K562 (cell line): ENCODE measurements around the gene UNC93B1. TPM values are rescaled to one million over a fixed set of nuclear protein-coding genes. Genes with fewer than 3 reads are reported as not detected.

Experiments used
- ATAC-seq: fragments of 200-7000 bp; cut with Tn5 transposase; 3 replicates; pipeline ENCODE4 v1.9.1; 2020; ENCODE audit warnings: moderate library complexity
- BruUV-seq: library from RNA; stranded (reverse); fragments of 400-500 nt; replicated peaks from 2 replicates; lab custom pipeline; 2021; lab: Mats Ljungman, UMichigan
- CTCF ChIA-PET: fragments of 300-600 bp; formaldehyde crosslinking; extraction: SDS; loops from one replicate; lab custom pipeline; 2021; ENCODE audit warnings: low intra/inter-chr PET ratio; lab: Yijun Ruan, JAX
- POLR2A ChIA-PET: fragments of 300-600, 350-650 bp; sonication (Branson Sonifier 250); formaldehyde crosslinking; extraction: SDS; loops from one replicate; lab custom pipeline; 2021; ENCODE audit warnings: antibody characterized with exemption, inconsistent platforms; lab: Yijun Ruan, JAX
- DNase-seq, 4 experiments: peaks; one replicate each; pipeline versions ENCODE4 v3.0.0 to v3.0.0-alpha.2; 2011 to 2018; ENCODE audit warnings: low spot score in 3 of 4, mixed read lengths in 3 of 4; ENCODE audit errors: extremely low read depth in 1 of 4
- FAIRE-seq: peaks from 2 replicates; lab custom pipeline; 2011; peaks lifted over from hg19 to GRCh38; lab: Jason Lieb, UNC
- H2AFZ ChIP-seq: 2 replicates; pipeline ENCODE4 v1.6.0; 2011; ENCODE audit warnings: low read depth, low read length, control low read depth, inconsistent platforms
- H3K27ac ChIP-seq: fragments of 200-600 bp; 3 replicates; pipeline ENCODE4 v1.8.0; 2011; ENCODE audit warnings: low read depth, mild to moderate bottlenecking, control low read depth, inconsistent platforms, low read length, moderate library complexity, mixed read lengths; ENCODE audit errors: extremely low read depth
- H3K27me3 ChIP-seq, 2 experiments: fragments of 300-600 bp in 1 of 2; 2 replicates in 1 of 2; 3 replicates in 1 of 2; pipeline versions ENCODE4 v1.6.0 to v1.8.0; 2011; ENCODE audit warnings: inconsistent platforms in 2 of 2, low read length in 2 of 2, mild to moderate bottlenecking in 1 of 2, mixed read lengths in 1 of 2, moderate library complexity in 1 of 2; ENCODE audit not compliant: control insufficient read depth in 2 of 2, insufficient read depth in 2 of 2
- H3K36me3 ChIP-seq: fragments of 300-600 bp; 3 replicates; pipeline ENCODE4 v1.8.0; 2011; ENCODE audit warnings: mild to moderate bottlenecking, low read length, inconsistent platforms; ENCODE audit not compliant: control insufficient read depth, insufficient read depth
- H3K4me1 ChIP-seq, 2 experiments: fragments of 200-600 bp in 1 of 2; replicated peaks in 1 of 2; 2 replicates in 1 of 2; 3 replicates in 1 of 2; pipeline versions ENCODE4 v1.5.1 to v1.8.0; 2011; ENCODE audit warnings: inconsistent platforms in 2 of 2, low read length in 2 of 2, mild to moderate bottlenecking in 1 of 2, mixed read lengths in 1 of 2, moderate library complexity in 1 of 2; ENCODE audit not compliant: control insufficient read depth in 2 of 2, insufficient read depth in 2 of 2
- H3K4me2 ChIP-seq: 2 replicates; pipeline ENCODE4 v1.6.1; 2011; ENCODE audit warnings: low read length, control low read depth, inconsistent platforms, mixed read lengths; ENCODE audit not compliant: insufficient read depth
- H3K4me3 ChIP-seq: fragments of 200-600 bp; sonication (generic), shearing (Covaris generic); 2 replicates; pipeline ENCODE4 v1.5.1; 2016; ENCODE audit warnings: control low read depth, inconsistent platforms
- H3K79me2 ChIP-seq: fragments of 200-600 bp; 3 replicates; pipeline ENCODE4 v1.8.0; 2011; ENCODE audit warnings: low read length, inconsistent platforms; ENCODE audit not compliant: control insufficient read depth, insufficient read depth
- H3K9ac ChIP-seq, 2 experiments: 2 replicates each; pipeline versions ENCODE4 v1.6.0 to v1.6.1; 2011; ENCODE audit warnings: low read depth in 2 of 2, low read length in 2 of 2, control low read depth in 1 of 2, inconsistent platforms in 1 of 2, mild to moderate bottlenecking in 1 of 2, mixed read lengths in 1 of 2; ENCODE audit not compliant: insufficient read depth in 1 of 2
- H3K9me1 ChIP-seq: one replicate; pipeline ENCODE4 v1.6.0; 2011; ENCODE audit warnings: inconsistent platforms, mild to moderate bottlenecking, low read length, moderate library complexity; ENCODE audit not compliant: control insufficient read depth, insufficient read depth
- H3K9me3 ChIP-seq: replicated peaks from 2 replicates; pipeline ENCODE4 v1.5.1; 2011; ENCODE audit warnings: low read depth, low read length, inconsistent platforms; ENCODE audit not compliant: control insufficient read depth, insufficient read depth
- H4K20me1 ChIP-seq: replicated peaks from 2 replicates; pipeline ENCODE4 v1.6.1; 2011; ENCODE audit warnings: low read length, inconsistent platforms, mixed read lengths; ENCODE audit not compliant: control insufficient read depth, insufficient read depth
- HMGXB4 ChIP-seq: sonication (generic); formaldehyde crosslinking; IDR thresholded peaks from 2 replicates; pipeline ENCODE4 v1.8.1; 2023; ENCODE audit warnings: mild to moderate bottlenecking, missing genetic modification reagents
- MEF2D ChIP-seq: conservative IDR thresholded peaks from 2 replicates; pipeline ENCODE4 v1.6.1; 2016; ENCODE audit warnings: low read depth, missing genetic modification characterization, missing compliant biosample characterization
- NUFIP1 ChIP-seq: fragments of 450-650 bp; IDR thresholded peaks from 2 replicates; pipeline ENCODE4 v1.6.1; 2018; ENCODE audit not compliant: partially characterized antibody
- PRMT5 ChIP-seq: sonication (generic); formaldehyde crosslinking; IDR thresholded peaks from 2 replicates; pipeline ENCODE4 v1.5.0; 2020; ENCODE audit warnings: missing genetic modification reagents
- SREBF1 ChIP-seq: fragments of 150-350 bp; IDR thresholded peaks from 2 replicates; pipeline ENCODE4 v1.6.1; 2014; ENCODE audit warnings: antibody characterized with exemption, low read depth, low read length, borderline replicate concordance
- SRSF3 ChIP-seq: fragments of 200-400 bp; formaldehyde crosslinking; IDR thresholded peaks from 2 replicates; pipeline ENCODE4 v1.6.1; 2016; ENCODE audit warnings: mild to moderate bottlenecking, low read length, moderate library complexity; ENCODE audit not compliant: insufficient read depth
- THRAP3 ChIP-seq: fragments of 450-650 bp; IDR thresholded peaks from 2 replicates; pipeline ENCODE4 v1.6.1; 2016; ENCODE audit warnings: mild to moderate bottlenecking, inconsistent platforms, borderline replicate concordance
- WGBS: fragments of 100-300 bp; shearing (Covaris generic); methylation state at CpG from one replicate; pipeline ENCODE4 v1.1.6; 2016; ENCODE audit warnings: low coverage, mixed read lengths; ENCODE audit not compliant: insufficient coverage; ENCODE audit errors: missing lambda C conversion rate; 5-methylcytosine and 5-hydroxymethylcytosine counted together
- in situ Hi-C: fragments of 300-500 bp; cut with MboI; formaldehyde crosslinking; loops from 4 replicates; pipeline ENCODE4 v1.15.0; 2018; ENCODE audit warnings: inconsistent platforms, mixed read lengths
- intact Hi-C: fragments of 100-400 bp; cut with micrococcal nuclease; formaldehyde crosslinking; loops from 2 replicates; pipeline ENCODE4 v1.14.2; 2022
- polyA plus RNA-seq, 8 experiments: library from polyadenylated mRNA; depleted of rRNA in 4 of 8; stranded (reverse) in 5 of 8; unstranded in 3 of 8; fragments of >200 nt; fragmentation: Nextera tagmentation in 2 of 8; fragmentation: Illumina TruSeq in 1 of 8; extraction: Ambion mirVana in 2 of 8; extraction: Trizol in 1 of 8; gene quantifications; 2 replicates each; pipeline versions ENCODE4 v1.2.1 to v1.2.3, GENCODE V29; 2011 to 2014; ENCODE audit warnings: inconsistent platforms in 1 of 8, missing spikeins in 1 of 8
- total RNA-seq, 7 experiments: library from RNA; depleted of rRNA in 6 of 7; stranded (reverse); fragments of >200 nt in 6 of 7; fragmentation: Illumina TruSeq in 2 of 7; extraction: Trizol in 2 of 7; gene quantifications; 2 replicates each; pipeline versions ENCODE4 v1.2.1 to v1.2.3, GENCODE V29; 2011 to 2021; ENCODE audit warnings: low replicate concordance in 1 of 7

UNC93B1 gene
- total and polyA plus RNA-seq, 9 of the 15 experiments (the other 6 are each of a cell fraction or from before 2014, with no cell fraction given): 0.10 to 13.6 (median 6.5) TPM

GRCh38 chr11:67996051-67996450 is 7.8 kb downstream of the UNC93B1 start:
- no peak for FAIRE-seq
- no peaks in the 10 kb centered on the region for H3K36me3 ChIP-seq
- in situ Hi-C loops: no loop called here
- H3K4me2 ChIP-seq: no peak overlapping the region
- BruUV-seq: no TSS peak
- no peak for ATAC-seq
- TF ChIP-seq SREBF1 (no peak), MEF2D (no peak), SRSF3 (no peak), NUFIP1 (no peak), THRAP3 (no peak), PRMT5 (CRISPR knock-in tag) (no peak), HMGXB4 (CRISPR knock-in tag) (no peak)
- H3K27ac ChIP-seq: no peak overlapping the region
- H2AFZ ChIP-seq: 0 out of 2 replicates have a peak overlapping the region, but pooled peaks have one; percentile 97
- peaks cover 8 to 35% of the 10 kb centered on the region in 2 experiments; a peak in 4 of 5 replicates for H3K4me1 ChIP-seq
- H3K9me3 ChIP-seq: no peaks in the 10 kb centered on the region
- ChIA-PET CTCF (interaction anchor here (0.9 kb wide), 1 partner anchor 261 kb away, joined by 3 read pairs; no protein-coding TSS in a partner anchor), POLR2A (interaction anchor here (1.0 to 1.2 kb wide), 2 partner anchors 13 to 215 kb away, joined by 3 to 6 read pairs; no protein-coding TSS in a partner anchor)
- H4K20me1 ChIP-seq: no peaks in the 10 kb centered on the region
- no peak overlapping the region for H3K9ac ChIP-seq
- H3K4me3 ChIP-seq: no peak overlapping the region
- 48% methylated on average over 3 of the region's 13 CpGs for WGBS
- no peaks in the 10 kb centered on the region for H3K9me1 ChIP-seq
- intact Hi-C loops: no loop called here
- no peaks in the 10 kb centered on the region for H3K79me2 ChIP-seq
- DNase-seq: peak in 1 of 4 experiments; percentile 8
- H3K27me3 ChIP-seq: no peaks in the 10 kb centered on the region; a peak in 1 of 5 replicates
